Tibial artery (tissue), 4 donors: Measurements from ENCODE around the gene HPSE2.

Source experiments
- DNase-seq, 2 donors: peaks; one replicate each; pipeline ENCODE4 v3.0.0-alpha.2; 2019
- H3K27ac ChIP-seq, 2 donors: fragments of 200-600 bp; sonication (generic) in 1 of 2; 1 replicate in 1 of 2; 2 replicates in 1 of 2; pipeline ENCODE4 v1.5.1; 2018 to 2019; ENCODE audit warnings: mild to moderate bottlenecking in 1 of 2
- H3K27me3 ChIP-seq, 2 donors: fragments of 200-600 bp; sonication (generic) in 1 of 2; one replicate each; pipeline versions ENCODE4 v1.5.1 to v1.6.0; 2016 to 2019
- H3K36me3 ChIP-seq, 3 donors: fragments of 200-600 bp; sonication (generic) in 2 of 3; one replicate each; pipeline ENCODE4 v1.5.1; 2016 to 2019; ENCODE audit warnings: mild to moderate bottlenecking in 2 of 3
- H3K4me1 ChIP-seq, 4 donors: fragments of 200-600 bp; sonication (generic) in 2 of 4; 1 replicate in 3 of 4; 2 replicates in 1 of 4; pipeline ENCODE4 v1.5.1; 2016 to 2019
- H3K4me3 ChIP-seq, 2 donors: fragments of 200-600 bp; sonication (generic) in 1 of 2; 1 replicate in 1 of 2; 2 replicates in 1 of 2; pipeline ENCODE4 v1.5.1; 2018 to 2019; ENCODE audit warnings: mild to moderate bottlenecking in 2 of 2
- H3K9me3 ChIP-seq, 3 donors: fragments of 200-600 bp; sonication (generic) in 1 of 3; one replicate each; pipeline ENCODE4 v1.5.1; 2016 to 2019
- intact Hi-C: fragments of 100-400 bp; cut with DNase I; formaldehyde crosslinking; loops from one replicate; pipeline ENCODE4 v1.15.0; 2023; ENCODE audit warnings: low total_unique reads
- TF ChIP-seq, protein P1 (sequence below), 2 experiments: fragments of 200-600 bp in 1 of 2; fragments of 450-650 bp in 1 of 2; IDR thresholded peaks; one replicate each; pipeline ENCODE4 v1.5.1; 2017 to 2019; ENCODE audit warnings: antibody characterized with exemption in 2 of 2, mild to moderate bottlenecking in 1 of 2, moderate library complexity in 1 of 2

Gene HPSE2

DNA sequence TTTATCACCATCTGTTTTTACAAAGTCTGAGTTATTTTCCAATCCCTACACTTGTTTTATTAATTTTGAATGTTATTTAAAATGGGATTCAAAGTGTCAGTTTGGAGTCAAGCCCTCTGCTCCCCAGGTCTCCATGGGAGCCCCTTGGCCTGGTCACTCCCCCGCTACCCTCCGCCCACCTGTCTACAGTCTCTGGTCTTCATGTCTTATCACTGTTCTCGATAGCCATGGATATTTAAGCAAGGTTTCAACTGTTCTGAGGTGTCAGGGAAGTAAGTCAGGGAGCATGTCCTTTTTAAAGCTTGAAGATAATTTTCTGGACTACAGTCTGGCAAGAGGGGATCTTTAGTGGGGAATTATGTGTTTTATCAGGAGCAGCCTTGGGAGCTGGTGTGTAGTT lies 769.8 kb downstream of the HPSE2 start:
- Histone ChIP-seq H3K9me3 (no peaks in the 10 kb centered on the region), H3K36me3 (no peaks in the 10 kb centered on the region), H3K27me3 (no peaks in the 10 kb centered on the region), H3K27ac (no peak overlapping the region), H3K4me3 (no peak overlapping the region), H3K4me1 (peaks cover 0 to 10% (median 6%) of the 10 kb centered on the region in 4 donors)
- TF ChIP-seq, protein P1, sequence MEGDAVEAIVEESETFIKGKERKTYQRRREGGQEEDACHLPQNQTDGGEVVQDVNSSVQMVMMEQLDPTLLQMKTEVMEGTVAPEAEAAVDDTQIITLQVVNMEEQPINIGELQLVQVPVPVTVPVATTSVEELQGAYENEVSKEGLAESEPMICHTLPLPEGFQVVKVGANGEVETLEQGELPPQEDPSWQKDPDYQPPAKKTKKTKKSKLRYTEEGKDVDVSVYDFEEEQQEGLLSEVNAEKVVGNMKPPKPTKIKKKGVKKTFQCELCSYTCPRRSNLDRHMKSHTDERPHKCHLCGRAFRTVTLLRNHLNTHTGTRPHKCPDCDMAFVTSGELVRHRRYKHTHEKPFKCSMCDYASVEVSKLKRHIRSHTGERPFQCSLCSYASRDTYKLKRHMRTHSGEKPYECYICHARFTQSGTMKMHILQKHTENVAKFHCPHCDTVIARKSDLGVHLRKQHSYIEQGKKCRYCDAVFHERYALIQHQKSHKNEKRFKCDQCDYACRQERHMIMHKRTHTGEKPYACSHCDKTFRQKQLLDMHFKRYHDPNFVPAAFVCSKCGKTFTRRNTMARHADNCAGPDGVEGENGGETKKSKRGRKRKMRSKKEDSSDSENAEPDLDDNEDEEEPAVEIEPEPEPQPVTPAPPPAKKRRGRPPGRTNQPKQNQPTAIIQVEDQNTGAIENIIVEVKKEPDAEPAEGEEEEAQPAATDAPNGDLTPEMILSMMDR (IDR thresholded peaks at IDR 0.05) = no peak
- no peak for DNase-seq
- intact Hi-C loops = loop anchor here (5.0 to 10.0 kb wide), 2 partner anchors 199 to 781 kb away; no protein-coding TSS in a partner anchor

DNA sequence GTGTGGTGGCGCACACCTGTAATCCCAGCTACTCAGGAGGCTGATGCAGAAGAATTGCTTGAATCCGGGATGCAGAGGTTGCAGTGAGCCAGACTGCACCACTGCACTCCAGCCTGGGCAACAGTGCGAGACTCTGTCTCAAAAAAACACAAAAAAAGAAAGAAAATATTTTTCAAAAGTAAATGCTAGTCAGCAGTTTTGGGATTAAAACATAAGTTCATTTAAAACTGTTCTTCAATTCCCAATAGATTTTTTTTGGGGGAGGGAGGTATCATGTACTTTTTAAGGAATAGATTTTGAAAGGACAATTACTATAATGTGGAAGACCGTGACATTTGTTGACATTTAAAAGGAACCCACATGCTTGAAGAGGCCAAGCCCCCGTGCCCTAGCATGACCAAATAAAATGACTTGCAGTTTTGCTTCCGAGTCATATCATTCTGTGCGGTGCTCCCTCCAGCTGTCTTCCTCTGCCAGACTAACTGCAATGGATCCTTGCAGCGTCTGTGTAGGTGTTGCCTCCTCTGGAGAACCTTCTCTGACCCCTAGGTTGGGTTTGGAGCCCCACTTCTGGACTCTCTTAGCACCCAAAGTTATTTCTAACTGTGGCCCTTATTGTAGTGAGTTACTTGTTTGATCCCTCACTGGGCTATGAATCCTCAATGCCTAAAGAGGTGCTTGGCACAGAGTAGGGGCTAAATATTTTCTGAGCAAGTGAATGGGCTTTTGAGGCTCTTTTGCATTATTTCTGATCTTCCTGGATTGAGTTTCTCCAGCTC lies 771.5 kb downstream of the HPSE2 start:
- Histone ChIP-seq H3K36me3 (no peaks in the 10 kb centered on the region), H3K9me3 (no peaks in the 10 kb centered on the region), H3K27me3 (no peaks in the 10 kb centered on the region), H3K4me1 (peaks cover 0 to 16% (median 6%) of the 10 kb centered on the region in 4 donors), H3K4me3 (no peak overlapping the region), H3K27ac (no peak overlapping the region)
- intact Hi-C loops = loop anchor here (10.0 kb wide), 1 partner anchor 201 kb away; no protein-coding TSS in a partner anchor
- TF ChIP-seq, protein P1 (IDR thresholded peaks at IDR 0.05) = no peak
- no peak for DNase-seq

DNA sequence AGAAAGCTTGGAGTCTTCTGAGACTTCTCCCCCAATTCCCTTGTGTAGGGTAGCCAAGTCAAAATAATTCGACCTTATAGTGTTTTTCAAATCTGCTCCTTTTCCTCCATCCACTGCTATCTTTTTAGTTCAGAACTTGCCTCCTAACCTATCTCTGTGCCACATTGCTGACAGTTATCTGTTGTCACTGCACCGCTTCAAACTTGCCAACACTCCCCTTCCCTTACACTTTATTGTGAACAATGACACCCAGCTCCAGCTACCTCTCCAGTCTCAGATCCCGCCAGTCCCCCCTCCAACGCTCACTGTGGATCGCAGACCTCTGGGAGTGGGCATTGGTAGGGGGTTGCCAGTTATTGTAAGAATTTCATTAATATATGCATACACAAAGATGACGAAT lies 772.6 kb downstream of the HPSE2 start:
- no peaks in the 10 kb centered on the region for H3K27me3 ChIP-seq
- H3K4me1 ChIP-seq = peaks cover 0 to 16% (median 4%) of the 10 kb centered on the region in 4 donors
- H3K36me3 ChIP-seq = no peaks in the 10 kb centered on the region
- intact Hi-C loops = loop anchor here (10.0 kb wide), 1 partner anchor 202 kb away; no protein-coding TSS in a partner anchor
- no peak overlapping the region for H3K27ac ChIP-seq
- no peak overlapping the region for H3K4me3 ChIP-seq
- TF ChIP-seq, protein P1 (IDR thresholded peaks at IDR 0.05) = no peak
- no peaks in the 10 kb centered on the region for H3K9me3 ChIP-seq
- DNase-seq = no peak

DNA sequence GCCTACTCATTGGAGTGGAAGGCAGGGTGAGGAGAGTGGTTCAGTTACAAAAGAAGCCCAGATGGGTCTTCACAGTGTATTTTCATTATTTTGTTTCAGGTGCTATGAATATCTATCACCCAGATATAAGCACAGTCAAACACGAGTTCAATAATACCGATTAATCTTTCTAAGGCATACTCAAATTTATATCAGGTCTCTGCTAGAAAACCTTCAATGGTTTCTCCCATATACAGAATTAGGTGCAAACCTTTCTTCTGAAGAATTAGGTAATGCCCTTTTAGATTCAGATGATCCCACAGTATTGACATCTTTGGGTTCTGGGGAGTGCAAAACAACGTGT lies 774.2 kb downstream of the HPSE2 start:
- H3K27me3 ChIP-seq = no peaks in the 10 kb centered on the region
- H3K9me3 ChIP-seq = no peaks in the 10 kb centered on the region
- no peaks in the 10 kb centered on the region for H3K36me3 ChIP-seq
- intact Hi-C loops = loop anchor here (10.0 kb wide), 1 partner anchor 203 kb away; no protein-coding TSS in a partner anchor
- H3K4me3 ChIP-seq = no peak overlapping the region
- DNase-seq = no peak
- TF ChIP-seq, protein P1 (IDR thresholded peaks at IDR 0.05) = no peak
- peak overlapping the region; percentile 52 to 61 for H3K27ac ChIP-seq
- H3K4me1 ChIP-seq = peaks cover 0 to 12% (median 2%) of the 10 kb centered on the region in 4 donors

DNA sequence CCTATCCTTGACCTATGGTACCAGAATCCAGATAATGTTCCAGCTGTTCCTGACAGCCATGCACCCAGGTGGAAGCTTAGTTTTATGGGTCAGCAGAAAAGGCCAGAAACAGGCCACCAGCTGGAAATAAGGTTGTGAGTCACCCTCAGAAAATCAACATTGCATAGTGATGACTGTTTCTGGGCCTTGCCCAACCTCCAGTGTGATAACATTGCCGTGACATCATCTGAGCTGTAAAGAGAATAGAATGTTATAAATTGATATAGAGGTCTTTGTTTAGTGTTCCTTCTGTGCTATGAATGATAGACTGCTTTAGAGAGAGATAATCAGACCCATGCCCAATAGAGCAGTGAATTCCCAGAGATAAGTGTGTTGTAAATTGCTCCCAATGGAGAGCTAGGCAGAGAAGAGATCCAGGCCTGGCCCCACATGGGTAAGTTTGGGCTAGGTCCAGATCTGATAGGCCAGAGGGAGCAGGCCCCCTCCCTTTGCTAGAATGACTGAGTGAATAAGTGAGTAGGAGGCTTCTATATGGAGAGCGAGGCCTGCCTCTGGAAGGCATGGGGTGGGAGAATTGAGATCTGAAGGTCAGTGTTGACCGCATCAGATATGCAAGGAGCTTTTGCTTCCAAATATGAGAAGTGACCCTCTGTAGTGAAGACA lies 774.7 kb downstream of the HPSE2 start:
- H3K36me3 ChIP-seq = no peaks in the 10 kb centered on the region
- DNase-seq = peak in 1 of 2 donors; percentile 50
- intact Hi-C loops = loop anchor here (10.0 kb wide), 1 partner anchor 204 kb away; no protein-coding TSS in a partner anchor
- peaks cover 0 to 12% (median 2%) of the 10 kb centered on the region in 4 donors for H3K4me1 ChIP-seq
- no peaks in the 10 kb centered on the region for H3K27me3 ChIP-seq
- TF ChIP-seq, protein P1 (IDR thresholded peaks at IDR 0.05) = no peak
- H3K9me3 ChIP-seq = no peaks in the 10 kb centered on the region
- no peak overlapping the region for H3K4me3 ChIP-seq
- H3K27ac ChIP-seq = peak overlapping the region; percentile 52 to 61
